ENCODE measurements around the gene CD300H. TPM values are rescaled to one million over a fixed set of nuclear protein-coding genes. Genes with fewer than 3 reads are reported as not detected.
A peak's percentile ranks its signal among the peaks of the same experiment; 100 is the strongest.

CD300H gene
- polyA plus RNA-seq, 6 donors from 2014 or later, result 0.94 to 1.1 TPM; not detected in 4

DNA sequence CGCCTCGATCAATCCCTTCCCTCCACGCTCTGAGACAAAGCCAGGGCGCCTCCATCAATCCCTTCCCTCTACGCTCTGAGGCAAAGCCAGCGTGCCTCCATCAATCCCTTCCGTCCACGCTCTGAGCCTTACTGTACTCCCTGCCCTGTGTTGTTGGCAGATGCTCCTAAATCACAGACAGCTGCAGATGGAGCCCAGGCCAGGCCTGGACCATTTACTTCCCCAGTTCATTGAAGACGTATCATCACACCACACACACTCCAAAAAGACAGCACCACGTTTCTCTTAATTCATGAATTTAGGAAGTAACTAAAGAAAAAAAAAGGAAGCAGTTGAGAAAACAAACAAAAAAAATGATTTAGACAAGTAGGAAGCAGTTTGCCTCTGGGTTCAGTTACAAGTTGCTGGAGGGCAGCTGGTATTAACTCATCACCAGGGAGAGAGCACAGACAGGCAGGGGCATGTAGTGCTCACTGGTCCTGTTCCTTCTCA is 32.2 kb upstream of the CD300H start:
- peak; percentile 29 for DNase-seq
- Mint-ChIP-seq H3K4me3 (peak overlapping the region in 6 of 8 donors; percentile 2 to 72 (median 38)), H3K27me3 (peaks cover 3 to 24% (median 23%) of the 10 kb centered on the region in 3 donors), H3K9me3 (peaks cover 0 to 4% (median 0%) of the 10 kb centered on the region in 7 donors), H3K4me1 (peaks cover 29 to 57% (median 33%) of the 10 kb centered on the region in 3 donors), H3K27ac (peak overlapping the region in 5 of 6 donors; percentile 0 to 83 (median 47)), H3K36me3 (no peaks in the 10 kb centered on the region)
- peak; percentile 74 to 79 for ATAC-seq (ENCODE audit: low read depth in 2 of 2)

- peaks cover 3 to 24% (median 23%) of the 10 kb centered on the region in 3 donors for H3K27me3 Mint-ChIP-seq
- ATAC-seq (ENCODE audit: low read depth in 2 of 2) (peak in 1 of 2 donors; percentile 7), DNase-seq (no peak)
- no peaks in the 10 kb centered on the region for H3K36me3 Mint-ChIP-seq
- H3K4me3 Mint-ChIP-seq, result peak overlapping the region in 6 of 8 donors; percentile 3 to 87 (median 34)
- H3K27ac Mint-ChIP-seq, result peak overlapping the region in 2 of 6 donors; percentile 49 to 75
- H3K9me3 Mint-ChIP-seq, result peaks cover 0 to 4% (median 0%) of the 10 kb centered on the region in 7 donors
- H3K4me1 Mint-ChIP-seq, result peaks cover 29 to 52% (median 30%) of the 10 kb centered on the region in 3 donors
These were observed 31.7 kb upstream of the CD300H start for GRCh38 chr17:74599023-74599399.

DNA sequence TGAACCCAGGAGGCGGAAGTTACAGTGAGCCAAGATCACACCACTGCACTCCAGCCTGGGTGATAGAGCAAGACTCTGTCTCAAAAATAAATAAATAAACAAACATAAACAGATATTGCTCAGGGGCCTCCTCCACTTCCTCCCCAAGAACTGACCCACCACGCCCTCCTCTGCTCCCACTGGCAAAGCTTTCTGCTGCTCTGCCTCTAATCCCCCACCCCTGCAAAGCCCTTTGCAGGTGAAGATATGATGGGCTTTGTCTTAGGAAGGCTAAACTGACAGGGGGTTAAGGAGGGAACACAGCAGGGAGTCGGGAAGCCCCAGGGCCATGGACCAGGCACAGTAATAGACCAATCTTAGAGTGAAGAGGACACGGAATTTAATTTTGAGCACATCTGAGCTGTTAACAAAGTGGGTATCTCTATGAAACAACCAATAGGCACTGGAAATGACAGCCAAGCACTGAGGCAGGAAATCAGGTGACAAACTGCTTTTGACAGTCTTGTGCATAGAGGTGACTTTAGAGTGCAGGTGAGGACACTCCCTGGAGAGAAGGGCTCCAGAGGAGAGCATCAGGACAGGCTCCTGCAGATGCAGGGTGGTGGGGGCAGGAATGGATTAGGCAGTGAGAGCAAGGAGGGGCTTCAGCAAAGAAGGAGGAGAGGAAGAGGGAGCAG is 31.2 kb upstream of the CD300H start:
- ATAC-seq (ENCODE audit: low read depth in 2 of 2) (no peak), DNase-seq (no peak)
- H3K27ac Mint-ChIP-seq, result peak overlapping the region in 4 of 6 donors; percentile 44 to 75 (median 48)
- H3K4me1 Mint-ChIP-seq, result peaks cover 24 to 47% (median 27%) of the 10 kb centered on the region in 3 donors
- H3K9me3 Mint-ChIP-seq, result peaks cover 0 to 4% (median 0%) of the 10 kb centered on the region in 7 donors
- H3K36me3 Mint-ChIP-seq, result no peaks in the 10 kb centered on the region
- H3K4me3 Mint-ChIP-seq, result peak overlapping the region in 5 of 8 donors; percentile 31 to 87 (median 55)
- peaks cover 3 to 24% (median 23%) of the 10 kb centered on the region in 3 donors for H3K27me3 Mint-ChIP-seq

- Mint-ChIP-seq H3K4me1 (peaks cover 30 to 45% (median 36%) of the 10 kb centered on the region in 3 donors), H3K27me3 (peaks cover 5 to 32% (median 27%) of the 10 kb centered on the region in 3 donors), H3K27ac (no peak overlapping the region), H3K9me3 (peaks cover 0 to 4% (median 0%) of the 10 kb centered on the region in 7 donors), H3K36me3 (no peaks in the 10 kb centered on the region), H3K4me3 (no peak overlapping the region)
- DNase-seq (no peak), ATAC-seq (ENCODE audit: low read depth in 2 of 2) (no peak)
These were observed 29.9 kb upstream of the CD300H start for GRCh38 chr17:74597069-74597790.

DNA sequence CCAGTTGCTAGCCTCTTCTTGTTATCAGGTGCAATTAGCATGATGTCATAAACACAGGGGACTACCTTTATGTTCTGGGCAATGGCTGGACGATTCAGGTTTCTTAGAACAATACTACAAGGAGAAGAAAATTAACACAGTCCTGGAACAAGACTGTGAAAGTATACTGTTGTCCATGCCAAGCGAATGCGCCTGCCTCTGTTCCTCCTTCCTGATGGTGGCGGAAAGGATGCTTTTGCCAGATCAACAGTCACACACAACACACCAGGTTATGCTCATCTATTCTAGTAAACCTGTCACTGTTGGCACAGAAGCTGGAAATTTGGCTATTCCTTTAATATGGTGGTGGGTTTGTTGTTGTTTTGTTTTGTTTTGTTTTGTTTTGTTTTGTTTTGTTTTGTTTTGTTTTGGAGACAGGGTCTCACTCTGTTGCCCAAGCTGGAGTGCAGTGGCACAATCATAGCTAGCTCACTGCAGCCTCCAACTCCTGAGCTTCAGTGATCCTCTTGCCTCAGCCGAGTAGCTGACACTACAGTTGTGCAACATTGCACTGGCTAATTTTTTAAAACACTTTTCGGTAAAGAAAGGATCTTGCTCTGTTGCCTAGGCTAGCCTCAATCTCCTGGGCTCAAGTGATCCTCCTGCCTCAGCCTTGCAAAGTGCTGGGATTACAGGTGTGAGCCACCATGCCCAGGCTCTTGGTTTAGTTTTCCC is 27.9 kb upstream of the CD300H start:
- ATAC-seq (ENCODE audit: low read depth in 2 of 2) (no peak), DNase-seq (no peak)
- H3K4me3 Mint-ChIP-seq, result no peak overlapping the region
- peaks cover 0 to 4% (median 2%) of the 10 kb centered on the region in 7 donors for H3K9me3 Mint-ChIP-seq
- H3K27me3 Mint-ChIP-seq, result peaks cover 9 to 35% (median 21%) of the 10 kb centered on the region in 3 donors
- no peaks in the 10 kb centered on the region for H3K36me3 Mint-ChIP-seq
- H3K27ac Mint-ChIP-seq, result no peak overlapping the region
- peaks cover 34 to 43% (median 36%) of the 10 kb centered on the region in 3 donors for H3K4me1 Mint-ChIP-seq

- Mint-ChIP-seq H3K27me3 (peaks cover 13 to 41% (median 35%) of the 10 kb centered on the region in 3 donors), H3K27ac (peak within 1 kb of the TSS in 3 of 6 donors; percentile 10 to 97 (median 87)), H3K9me3 (peaks cover 0 to 4% (median 2%) of the 10 kb centered on the region in 7 donors), H3K4me1 (peaks cover 15 to 18% (median 15%) of the 10 kb centered on the region in 3 donors), H3K4me3 (peak within 1 kb of the TSS in 6 of 8 donors; percentile 13 to 70 (median 45)), H3K36me3 (no peaks in the 10 kb centered on the region)
- peak; percentile 80 to 98 for ATAC-seq (ENCODE audit: low read depth in 2 of 2)
- DNase-seq, result peak; percentile 43
These were observed 25.0 kb upstream of the CD300H start, which contains the start of gene CD300LD for GRCh38 chr17:74592087-74592990. TSS of gene CD300LD (minus strand) at chr17:74592283. CDS start at chr17:74592202, 81 bp downstream.

DNA sequence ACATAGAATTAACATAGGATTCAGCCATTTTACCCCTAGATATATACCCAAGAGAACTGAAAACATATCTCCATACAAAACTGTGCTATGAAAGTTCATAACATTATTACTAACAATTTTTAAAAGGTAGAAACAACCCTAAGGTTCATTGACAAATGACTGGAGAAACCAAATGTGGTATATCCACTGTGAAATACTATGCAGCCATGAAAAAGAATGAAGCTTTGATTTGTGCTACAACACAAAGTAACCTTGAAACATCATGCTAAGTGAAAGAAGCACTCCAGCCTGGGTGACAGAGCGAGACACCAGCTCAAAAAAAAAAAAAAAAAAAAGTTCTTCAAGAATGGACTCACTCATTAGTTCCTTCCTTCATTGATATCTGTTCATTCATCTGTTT is 24.2 kb upstream of the CD300H start:
- ATAC-seq (ENCODE audit: low read depth in 2 of 2), result no peak
- H3K27me3 Mint-ChIP-seq, result peaks cover 13 to 41% (median 36%) of the 10 kb centered on the region in 3 donors
- peak overlapping the region in 3 of 6 donors; percentile 10 to 97 (median 87) for H3K27ac Mint-ChIP-seq
- H3K4me1 Mint-ChIP-seq, result peaks cover 15 to 18% (median 15%) of the 10 kb centered on the region in 3 donors
- H3K9me3 Mint-ChIP-seq, result peaks cover 0 to 4% (median 0%) of the 10 kb centered on the region in 7 donors
- no peak for DNase-seq
- H3K4me3 Mint-ChIP-seq, result no peak overlapping the region
- H3K36me3 Mint-ChIP-seq, result no peaks in the 10 kb centered on the region

DNA sequence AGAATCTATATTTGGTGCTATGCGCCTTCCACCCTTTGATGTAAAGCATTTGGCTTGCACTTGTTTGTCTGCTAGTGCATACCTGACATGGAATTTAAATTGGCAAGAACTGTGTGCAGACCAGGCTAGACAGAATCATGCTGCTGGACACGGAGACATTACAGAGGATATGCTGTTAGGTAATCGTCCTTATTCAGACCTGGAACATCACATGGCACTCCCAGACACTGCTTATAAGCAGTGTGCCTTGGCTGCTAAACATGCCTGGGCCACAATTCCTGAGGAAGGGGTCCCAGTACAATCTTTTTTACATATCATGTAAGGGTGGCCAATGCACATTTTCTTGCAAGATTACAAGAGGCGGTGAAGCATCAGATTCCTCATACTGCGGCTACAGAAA is 18.4 kb upstream of the CD300H start:
- ATAC-seq (ENCODE audit: low read depth in 2 of 2), result no peak
- Mint-ChIP-seq H3K9me3 (peaks cover 0 to 9% (median 1%) of the 10 kb centered on the region in 7 donors), H3K4me3 (no peak overlapping the region), H3K4me1 (no peaks in the 10 kb centered on the region), H3K27ac (no peak overlapping the region), H3K27me3 (peaks cover 11 to 45% (median 39%) of the 10 kb centered on the region in 3 donors), H3K36me3 (no peaks in the 10 kb centered on the region)
- DNase-seq, result no peak

GRCh38 chr17:74584292-74585060 is 17.2 kb upstream of the CD300H start:
- H3K27me3 Mint-ChIP-seq, result peaks cover 11 to 36% (median 29%) of the 10 kb centered on the region in 3 donors
- ATAC-seq (ENCODE audit: low read depth in 2 of 2) (no peak), DNase-seq (no peak)
- H3K4me3 Mint-ChIP-seq, result no peak overlapping the region
- peaks cover 4 to 10% (median 6%) of the 10 kb centered on the region in 3 donors for H3K4me1 Mint-ChIP-seq
- no peak overlapping the region for H3K27ac Mint-ChIP-seq
- H3K36me3 Mint-ChIP-seq, result no peaks in the 10 kb centered on the region
- peaks cover 0 to 9% (median 1%) of the 10 kb centered on the region in 7 donors for H3K9me3 Mint-ChIP-seq

GRCh38 chr17:74582633-74583032 is 15.3 kb upstream of the CD300H start:
- Mint-ChIP-seq H3K4me1 (peaks cover 6 to 13% (median 10%) of the 10 kb centered on the region in 3 donors), H3K9me3 (peaks cover 0 to 9% (median 1%) of the 10 kb centered on the region in 7 donors), H3K4me3 (no peak overlapping the region), H3K36me3 (no peaks in the 10 kb centered on the region), H3K27ac (peak overlapping the region in 1 of 6 donors; percentile 44), H3K27me3 (peaks cover 11 to 33% (median 26%) of the 10 kb centered on the region in 3 donors)
- ATAC-seq (ENCODE audit: low read depth in 2 of 2) (no peak), DNase-seq (no peak)

DNA sequence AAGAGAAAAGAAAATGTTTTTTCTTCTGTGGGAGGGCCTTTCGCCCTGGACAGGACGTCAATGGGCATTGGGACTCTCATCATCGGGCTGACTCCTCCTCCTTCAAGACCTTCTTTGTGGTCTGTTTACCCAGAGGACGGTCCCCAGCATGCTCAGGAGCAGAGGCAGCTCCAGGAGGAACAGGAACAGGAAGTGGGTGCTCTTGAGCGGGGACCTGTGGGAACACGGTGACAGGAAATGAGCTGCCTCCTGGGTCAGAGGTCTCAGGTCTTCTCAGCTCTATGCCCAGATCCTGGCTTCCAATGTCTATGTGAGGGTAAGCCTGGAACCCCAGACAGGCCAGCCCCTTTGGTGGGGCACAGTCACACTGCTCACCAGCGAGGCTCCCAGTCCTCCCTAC is 12.6 kb upstream of the CD300H start:
- Mint-ChIP-seq H3K4me1 (peaks cover 6 to 18% (median 10%) of the 10 kb centered on the region in 3 donors), H3K9me3 (peaks cover 0 to 4% (median 0%) of the 10 kb centered on the region in 7 donors), H3K27me3 (peaks cover 11 to 48% (median 32%) of the 10 kb centered on the region in 3 donors), H3K4me3 (no peak overlapping the region), H3K27ac (no peak overlapping the region), H3K36me3 (no peaks in the 10 kb centered on the region)
- ATAC-seq (ENCODE audit: low read depth in 2 of 2), result no peak
- DNase-seq, result no peak

Data from naive B cell (primary cell).